Activated CD4-positive, CD25-positive, alpha-beta regulatory T cell treated with anti-CD3 and anti-CD28 coated beads, Interleukin-2, amount 50 U/mL, for 24 hours (primary cell): ENCODE measurements around the gene DOCK8.

ENCODE experiments used
- ATAC-seq, 2 donors: fragments of 150-1000 bp; cut with Tn5 transposase; one replicate each; pipeline ENCODE4 v1.10.0; 2021; ENCODE audit warnings: mild to moderate bottlenecking in 1 of 2, moderate library complexity in 1 of 2

Gene DOCK8

DNA sequence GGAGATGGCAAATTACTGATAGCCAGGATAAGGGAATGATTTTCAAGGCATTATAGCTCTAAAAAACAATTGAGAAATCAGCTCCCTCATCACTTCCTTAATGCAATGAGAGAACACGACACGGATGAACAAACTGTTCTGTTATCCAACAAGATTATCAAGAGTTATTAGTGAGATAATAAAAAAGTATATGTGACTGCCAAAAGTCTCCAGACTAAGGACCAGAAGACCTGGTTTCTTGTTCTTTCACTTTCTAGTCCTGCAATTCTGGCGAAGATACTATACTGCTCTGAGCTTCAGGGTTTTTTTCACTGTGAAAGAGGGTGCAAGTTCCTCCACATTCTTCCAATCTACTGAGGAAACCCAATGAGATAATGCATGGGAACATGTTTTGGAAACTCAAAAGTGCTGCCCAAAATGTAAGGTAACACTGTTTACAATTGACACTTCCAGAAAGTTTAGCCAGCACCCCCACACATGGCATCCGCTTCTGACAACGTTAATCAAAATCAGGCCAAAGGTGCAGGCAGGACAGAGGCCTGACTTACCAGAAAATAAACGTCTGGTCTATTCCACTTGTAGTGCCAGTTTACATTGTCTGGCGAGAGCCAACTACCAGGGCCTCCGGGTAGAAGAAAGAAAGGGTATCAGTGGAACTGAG lies 254.2 kb downstream of the DOCK8 start:
- ATAC-seq = no peak

GRCh38 chr9:469672-470551 lies 255.2 kb downstream of the DOCK8 start:
- ATAC-seq = peak; percentile 88 to 89

GRCh38 chr9:470552-471194 lies 256.0 kb downstream of the DOCK8 start:
- peak in 1 of 2 donors; percentile 1 for ATAC-seq

- no peak for ATAC-seq
Observed at GRCh38 chr9:471320-471719, 256.7 kb downstream of the DOCK8 start.

DNA sequence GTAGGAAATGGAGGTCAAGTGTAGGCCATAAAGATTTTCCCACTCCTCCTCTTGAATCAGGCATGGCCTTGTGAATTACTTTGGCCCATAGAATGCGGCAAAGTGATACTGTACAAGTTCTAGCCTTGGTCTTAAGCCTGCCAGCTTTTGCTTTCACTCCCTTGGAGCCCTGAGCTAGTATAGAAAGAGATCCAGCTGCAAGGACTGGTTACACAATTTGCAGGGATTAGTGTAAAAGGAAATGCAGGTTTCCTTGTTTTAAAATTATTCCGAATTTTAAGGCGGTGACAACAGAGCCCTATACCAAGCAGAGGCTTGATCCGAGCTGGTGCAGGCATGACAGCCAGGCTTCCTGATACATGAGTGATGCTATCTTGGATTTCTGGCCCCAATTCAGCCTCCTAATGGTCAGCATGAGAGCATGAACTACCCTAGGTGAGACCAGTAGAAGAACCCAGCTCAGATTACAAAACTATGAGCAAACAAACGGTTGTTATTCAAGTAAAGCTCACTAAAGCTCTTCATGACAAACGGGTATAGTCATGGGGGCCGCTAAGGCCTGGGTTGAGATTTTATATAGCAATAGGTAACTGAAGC lies 257.9 kb downstream of the DOCK8 start:
- ATAC-seq = no peak

DNA sequence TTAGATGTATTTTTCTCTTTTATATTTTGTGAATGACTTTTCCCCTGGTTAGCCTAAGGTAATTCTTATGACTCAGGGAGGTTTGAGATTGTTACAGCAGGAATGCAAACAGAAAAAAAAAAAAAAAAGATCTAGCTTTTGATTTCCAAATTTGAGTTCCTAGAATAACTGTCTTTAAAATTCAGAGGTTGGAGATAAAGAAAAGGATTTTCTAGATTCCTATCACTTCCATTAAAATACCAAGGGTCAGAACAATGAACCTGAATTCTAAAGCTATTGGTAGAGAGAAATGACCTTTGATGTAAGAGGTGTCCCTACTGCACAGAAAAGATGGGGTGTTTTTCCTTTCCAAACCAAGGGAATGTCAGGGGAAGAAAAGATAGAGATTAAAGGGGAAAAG lies 262.5 kb downstream of the DOCK8 start:
- no peak for ATAC-seq

GRCh38 chr9:479304-479970 lies 264.8 kb downstream of the DOCK8 start:
- no peak for ATAC-seq

DNA sequence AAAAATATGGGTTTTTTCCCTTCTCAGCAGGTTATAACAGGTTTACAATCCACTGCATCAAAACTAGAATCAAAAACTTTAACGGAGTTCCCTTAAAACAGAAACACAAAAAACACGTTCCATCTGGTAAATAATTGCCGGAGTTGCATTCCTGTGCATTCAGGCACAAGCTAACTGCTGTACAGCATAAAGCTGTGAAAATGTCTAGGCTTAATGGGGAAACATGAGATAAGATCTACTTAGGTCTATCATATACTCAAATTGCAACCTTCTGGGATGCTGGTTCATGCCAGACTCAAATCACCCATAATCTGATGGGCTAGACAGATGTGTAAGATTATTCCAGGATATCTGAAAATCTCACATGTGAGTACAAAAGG lies 265.3 kb downstream of the DOCK8 start:
- ATAC-seq = no peak

DNA sequence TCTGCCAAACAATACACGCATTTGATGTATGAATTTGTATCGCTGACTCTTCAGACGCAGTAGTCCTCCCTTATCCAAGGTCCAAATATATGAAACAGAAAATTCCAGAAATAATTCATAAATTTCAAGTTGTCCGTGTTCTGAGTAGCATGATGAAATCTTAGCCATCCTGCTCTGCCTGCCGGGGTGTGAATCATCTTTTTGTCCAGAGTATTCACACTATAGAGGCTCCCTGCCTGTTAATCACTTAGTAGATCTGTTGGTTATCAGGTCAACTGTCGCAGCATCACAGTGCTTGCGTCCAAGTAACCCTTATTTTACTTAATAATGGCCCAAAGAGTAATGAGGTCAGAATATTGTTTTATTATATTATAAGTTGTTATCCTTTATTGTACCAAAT lies 268.1 kb downstream of the DOCK8 start:
- no peak for ATAC-seq

GRCh38 chr9:486156-486555 lies 271.5 kb downstream of the DOCK8 start:
- no peak for ATAC-seq

DNA sequence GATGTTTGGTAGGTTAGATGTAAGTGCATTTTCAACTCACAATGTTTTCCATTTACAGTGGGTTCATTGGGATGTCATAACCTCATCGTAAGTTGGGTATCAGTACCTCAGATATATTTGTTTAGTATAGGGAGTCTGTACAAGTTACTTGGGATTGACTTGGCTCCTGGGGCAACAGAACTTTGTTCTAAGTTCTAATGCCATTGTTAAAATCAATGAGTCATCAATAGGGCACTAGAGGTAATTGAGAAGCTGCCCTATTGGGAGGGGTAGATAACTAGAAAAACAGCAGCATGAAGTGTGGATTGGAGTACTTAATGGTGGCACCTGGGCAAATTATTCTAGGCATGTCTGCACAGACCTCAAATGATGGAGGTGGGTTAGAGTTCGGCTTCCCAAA lies 272.8 kb downstream of the DOCK8 start:
- ATAC-seq = no peak

DNA sequence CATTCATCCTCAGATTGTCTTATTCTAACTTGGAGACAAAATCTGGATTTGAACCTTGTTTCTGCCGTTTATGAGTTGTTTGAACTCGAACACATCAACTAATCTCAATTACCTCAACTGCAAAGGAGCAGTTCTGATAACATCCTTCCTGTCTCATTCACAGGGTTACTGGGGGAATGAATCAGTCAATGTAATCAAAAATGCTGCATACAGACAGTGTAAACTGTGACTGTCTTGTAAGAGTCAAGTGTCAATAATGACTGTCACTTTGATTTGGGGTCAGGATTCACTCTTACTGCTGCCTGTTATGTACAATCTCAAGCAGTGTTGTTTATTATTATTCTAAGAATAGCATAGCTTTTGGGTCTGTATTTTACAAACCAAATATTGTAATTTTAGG lies 273.8 kb downstream of the DOCK8 start:
- peak in 1 of 2 donors; percentile 45 for ATAC-seq

- ATAC-seq = no peak
Observed at GRCh38 chr9:489198-490197, 274.8 kb downstream of the DOCK8 start.

DNA sequence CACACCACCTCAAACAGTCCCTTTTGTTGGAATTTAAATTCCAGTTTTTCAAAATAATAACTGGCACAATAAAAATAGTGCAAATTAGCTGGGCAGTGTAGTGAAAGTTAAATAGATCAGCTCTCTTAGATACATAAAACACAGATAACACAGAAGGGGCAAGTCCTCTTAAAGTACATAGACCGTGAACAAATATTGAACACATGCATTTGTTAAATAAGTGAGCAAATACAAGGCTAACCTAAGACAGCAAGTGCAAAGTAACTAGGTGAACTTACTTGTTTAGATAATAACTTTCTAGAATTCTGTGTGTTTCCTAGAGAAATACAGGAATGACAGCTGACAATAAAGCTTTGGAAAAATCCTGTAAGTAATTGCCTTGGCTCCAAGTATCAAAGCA lies 280.1 kb downstream of the DOCK8 start:
- no peak for ATAC-seq

DNA sequence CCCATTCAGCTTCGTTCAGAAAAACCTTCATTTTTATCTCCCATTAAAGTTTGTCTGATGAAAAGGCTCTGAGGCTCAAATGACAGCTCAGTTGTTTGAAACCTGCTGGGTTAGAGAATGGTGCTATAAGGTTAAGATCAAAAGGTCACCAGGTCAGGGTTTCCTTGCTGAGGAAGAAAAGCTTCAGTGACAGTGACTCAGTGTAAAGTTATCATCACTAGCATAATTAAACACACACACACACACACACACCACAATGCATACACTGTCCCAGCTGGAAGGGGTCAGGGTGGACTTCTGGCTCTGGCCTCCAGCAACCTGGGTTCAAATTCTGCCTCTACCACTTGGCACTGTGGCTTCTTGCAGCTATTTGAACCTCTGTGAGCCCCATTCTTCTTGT lies 281.1 kb downstream of the DOCK8 start:
- no peak for ATAC-seq

- no peak for ATAC-seq
Observed at GRCh38 chr9:503326-503725, 288.7 kb downstream of the DOCK8 start.

DNA sequence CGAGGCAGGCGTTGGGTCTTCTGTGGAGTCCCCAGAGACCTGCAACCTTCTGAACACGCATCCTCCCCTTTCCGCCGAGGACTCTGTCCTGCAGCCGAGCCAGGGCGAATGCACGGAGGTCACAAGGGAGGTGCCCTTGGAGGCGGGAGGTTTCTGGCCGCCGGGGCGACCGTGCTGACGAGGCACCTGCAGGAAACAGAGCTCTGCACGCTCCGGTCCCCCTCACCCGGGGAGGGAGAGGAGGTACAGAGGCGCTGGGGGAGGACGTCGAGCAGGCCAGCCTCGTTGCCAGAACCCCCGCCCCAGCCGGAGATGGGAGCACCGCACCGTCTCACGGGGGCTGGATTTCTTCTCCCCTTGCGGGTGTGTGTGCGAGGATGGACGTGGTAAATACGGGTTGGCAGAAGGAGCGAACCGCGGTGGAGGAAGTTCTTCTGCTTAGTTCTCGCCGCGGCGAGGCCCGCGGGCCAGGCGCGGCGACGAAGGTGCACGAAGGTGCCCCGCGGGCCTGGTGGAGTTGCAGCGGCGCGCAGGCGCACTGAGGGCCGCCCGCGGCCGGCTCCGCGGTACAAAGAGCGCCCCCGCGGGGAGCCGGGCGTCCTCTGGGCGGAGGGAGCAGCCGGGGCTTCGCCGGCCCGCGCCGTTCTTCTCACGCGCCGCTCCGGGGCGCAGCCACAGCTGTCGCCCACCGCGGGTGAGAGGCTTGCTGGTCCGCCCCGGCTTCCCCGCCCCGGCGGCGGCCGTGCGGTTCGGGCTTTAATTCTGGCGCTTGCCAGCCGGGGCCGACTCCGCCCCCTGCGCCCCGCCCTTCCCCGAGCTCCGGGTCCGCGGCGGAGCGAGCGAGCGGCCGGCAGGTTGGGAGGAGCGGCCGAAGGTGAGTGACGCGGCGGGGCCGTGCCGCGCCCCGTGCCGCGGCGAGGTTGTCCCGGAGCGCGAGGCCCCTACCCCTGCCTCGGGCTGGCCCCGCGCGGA lies 289.5 kb downstream of the DOCK8 start, which contains the start of gene KANK1:
Gene KANK1 (plus strand): TSS at position 815 of the 972 bp plus-strand sequence.
- ATAC-seq = peak; percentile 81 to 84

- ATAC-seq = peak; percentile 12 to 13
Observed at GRCh38 chr9:504921-505740, 290.5 kb downstream of the DOCK8 start.

DNA sequence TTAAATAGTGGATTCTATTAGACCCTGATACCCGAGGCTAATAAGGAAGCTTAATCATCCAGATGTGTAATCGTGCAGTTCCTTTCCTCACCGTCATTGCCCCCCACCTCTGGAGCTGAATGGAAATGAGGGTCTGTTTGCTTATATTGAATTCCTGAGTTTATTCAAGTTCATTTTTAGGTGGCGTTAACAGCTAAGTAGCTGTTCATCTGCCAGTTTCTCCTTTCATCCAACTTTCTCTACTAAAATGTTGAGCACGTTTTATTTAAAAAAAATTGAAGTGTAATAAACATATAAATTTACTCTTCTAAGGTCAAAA lies 291.0 kb downstream of the DOCK8 start:
- no peak for ATAC-seq
